Measurements from ENCODE around the gene ARHGAP19. TPM values are rescaled to one million over a fixed set of nuclear protein-coding genes. Genes with fewer than 3 reads are reported as not detected.

The ARHGAP19 gene
- total RNA-seq, 1 donor from 2014 or later = 34.8 TPM

DNA sequence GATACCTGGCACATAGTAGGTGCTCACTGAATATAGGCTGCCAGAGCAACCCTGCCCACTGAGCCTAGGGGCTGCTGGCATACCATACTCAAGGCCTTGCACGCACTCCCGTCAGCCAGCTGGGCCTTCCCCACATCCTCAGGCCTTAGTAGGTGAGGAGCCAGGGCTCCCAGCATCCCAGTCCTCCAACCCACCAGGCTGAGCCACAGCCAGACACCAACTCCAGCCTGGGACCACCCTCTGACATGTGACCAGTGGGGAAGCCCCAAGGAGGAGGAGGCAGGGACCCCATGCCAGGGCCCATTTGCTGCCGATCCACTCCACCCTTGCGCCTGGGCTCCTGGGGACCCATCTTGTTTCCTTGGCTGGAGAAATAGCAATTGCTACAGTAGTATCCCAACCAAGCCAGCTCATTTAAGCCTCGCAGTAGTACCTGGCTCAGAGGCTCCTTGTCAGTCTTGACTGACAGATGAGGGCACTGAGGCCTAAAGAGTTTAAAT lies 118.1 kb downstream of the ARHGAP19 start:
- intact Hi-C loops (cut with micrococcal nuclease) = no loop called here

DNA sequence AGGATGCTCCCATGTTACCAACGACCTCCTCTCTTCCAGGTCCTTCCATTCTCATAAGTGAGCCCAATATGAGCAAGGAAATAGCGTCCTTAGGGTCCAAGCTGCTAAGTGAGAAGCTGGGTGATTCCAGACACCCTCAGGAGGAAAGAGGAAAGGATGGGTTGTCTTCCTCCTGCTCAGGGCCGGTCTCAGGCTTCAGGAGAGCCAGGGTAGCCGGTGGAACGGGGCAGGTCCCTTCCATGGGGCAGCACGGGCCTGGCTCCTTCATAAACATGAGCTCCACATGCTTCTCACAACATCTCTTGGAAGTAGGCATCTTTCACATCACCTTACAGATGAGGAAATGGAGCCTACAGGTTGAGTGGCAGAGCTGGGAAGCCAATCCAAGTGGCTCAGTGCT lies 119.4 kb downstream of the ARHGAP19 start:
- intact Hi-C loops (cut with micrococcal nuclease) = no loop called here

Other genes starting within 250 kb of the ARHGAP19 start
- 0.46 and 0.47 TPM in 2 replicates for gene SLIT1, start 106.7 kb downstream of the ARHGAP19 start, total RNA-seq
- gene FRAT1, start 26.6 kb upstream of the ARHGAP19 start, total RNA-seq = 4.5 and 4.8 TPM in 2 replicates
- 8.8 and 8.9 TPM in 2 replicates for gene FRAT2, start 42.1 kb upstream of the ARHGAP19 start, total RNA-seq
- gene RRP12, start 108.7 kb upstream of the ARHGAP19 start, total RNA-seq = 36.9 and 39.0 TPM in 2 replicates
- 446 and 454 TPM in 2 replicates for gene PGAM1, start 133.6 kb upstream of the ARHGAP19 start, total RNA-seq
- gene EXOSC1, start 153.4 kb upstream of the ARHGAP19 start, total RNA-seq = 53.8 and 57.6 TPM in 2 replicates
- 45.2 and 47.0 TPM in 2 replicates for gene ZDHHC16, start 153.5 kb upstream of the ARHGAP19 start, total RNA-seq
- gene MMS19, start 205.8 kb upstream of the ARHGAP19 start, total RNA-seq = 71.2 and 73.6 TPM in 2 replicates
- gene UBTD1, start 206.3 kb upstream of the ARHGAP19 start, total RNA-seq = 0.90 and 1.5 TPM in 2 replicates

Data from T-helper 1 cell treated with Interleukin-12 subunit alpha and Interleukin-12 subunit beta and Interleukin-4 antibody, amounts not matched to agents 30 ng/mL and 1 ng/mL, for 36 hours (primary cell).